Right cardiac atrium (tissue), 5 donors: ENCODE results near the gene PLD6. TPM values are rescaled to one million over a fixed set of nuclear protein-coding genes. Genes with fewer than 3 reads are reported as not detected.

Experiments
- ATAC-seq, 2 donors: fragments of 200-7000 bp; cut with Tn5 transposase; one replicate each; pipeline versions ENCODE4 v1.8.0 to v1.9.1; 2020; ENCODE audit warnings: moderate library complexity in 2 of 2, mild to moderate bottlenecking in 1 of 2
- DNase-seq, 3 donors: peaks; one replicate each; pipeline ENCODE4 v3.0.0-alpha.2; 2020
- H3K27ac ChIP-seq: one replicate; pipeline ENCODE4 v1.5.1; 2013; ENCODE audit warnings: mild to moderate bottlenecking, low read length, control low read depth, moderate library complexity
- H3K27me3 ChIP-seq: one replicate; pipeline ENCODE4 v1.6.1; 2013; ENCODE audit not compliant: control insufficient read depth, insufficient read depth
- H3K4me1 ChIP-seq: one replicate; pipeline ENCODE4 v1.6.1; 2013; ENCODE audit warnings: low read length; ENCODE audit not compliant: control insufficient read depth, insufficient read depth
- H3K4me3 ChIP-seq: one replicate; pipeline ENCODE4 v1.5.1; 2013; ENCODE audit warnings: low read length, control low read depth
- H3K9me3 ChIP-seq: one replicate; pipeline ENCODE4 v1.6.1; 2013; ENCODE audit warnings: low read length; ENCODE audit not compliant: control insufficient read depth
- WGBS: extraction: QIAGEN DNeasy Blood & Tissue Kit; methylation state at CpG from one replicate; pipeline ENCODE4 v1.1.7; 2013; 5-methylcytosine and 5-hydroxymethylcytosine counted together
- intact Hi-C, 4 donors: fragments of 100-400 bp; cut with DNase I; formaldehyde crosslinking; loops; one replicate each; pipeline versions ENCODE4 v1.11.0 to v1.14.0; 2022 to 2023
- polyA plus RNA-seq: library from polyadenylated mRNA; stranded (reverse); fragments of 200-250 nt; gene quantifications from one replicate; pipeline ENCODE4 v1.2.3, GENCODE V29; 2013
- total RNA-seq, 4 donors: library from RNA; stranded (reverse); fragmentation: NEBNext Ultra II Directional; extraction: Animal tissue kit (Norgen Biotek cat#: 25700); gene quantifications; one replicate each; pipeline ENCODE4 v1.2.1, GENCODE V29; 2021
- donor health status: healthy with polysubstance abuse.
- donor health status: DM: no; HTN: yes; CAD: no.
- donor health status: DM: no; HTN: no; CAD: no.
- donor health status: DM: no; HTN: yes; CAD: no; lungs with severe emphysema.
- donor health status: DM: yes; HTN: yes; CAD: no.

PLD6 gene
- total and polyA plus RNA-seq, 5 donors = 2.9 to 5.4 (median 3.8) TPM

DNA sequence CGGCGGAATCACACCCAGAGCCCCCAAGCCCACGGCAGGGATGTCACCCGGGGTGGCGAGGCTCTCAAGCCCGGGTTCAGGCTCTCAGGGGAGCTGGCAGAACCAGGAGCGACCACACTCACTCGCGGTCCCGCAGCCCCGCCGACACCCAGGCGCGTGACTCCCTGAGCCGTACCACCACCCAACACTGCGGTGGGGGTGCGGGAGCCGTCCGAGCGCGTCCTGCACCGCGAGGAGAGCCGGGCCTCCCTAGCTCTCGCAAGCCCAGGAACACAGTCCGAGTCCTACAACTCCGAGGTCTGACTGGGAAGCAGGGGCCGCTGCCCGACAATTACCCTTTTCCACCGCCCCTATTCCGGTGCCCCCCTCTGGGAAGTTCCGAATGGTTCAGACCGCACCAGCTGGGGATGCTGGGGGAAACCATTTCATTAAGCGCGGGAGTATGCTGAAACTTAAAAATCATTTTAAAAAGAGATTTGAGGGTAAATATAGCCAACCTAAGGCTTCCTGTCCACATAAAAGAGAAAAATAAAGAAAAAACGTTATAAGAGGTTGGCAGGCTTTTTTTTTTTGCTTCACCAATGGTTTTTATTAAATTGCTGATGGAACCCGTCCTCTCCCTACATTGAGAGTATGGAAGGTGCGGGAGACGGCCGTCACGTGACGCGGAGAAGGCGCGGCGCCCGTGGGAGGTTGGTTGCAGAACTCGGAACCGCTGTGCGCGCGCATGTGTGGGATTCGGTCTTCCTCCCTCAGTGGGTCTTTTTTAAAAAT is 31.1 kb upstream of the PLD6 start, which contains the start of gene FLCN:
Gene FLCN (minus strand): TSS at position 143 of the 774 bp plus-strand sequence. CDS start 9,031 bp downstream, outside the sequence.
- intact Hi-C loops = no loop called here
- Histone ChIP-seq H3K9me3 (no peaks in the 10 kb centered on the region), H3K4me1 (peaks cover 13% of the 10 kb centered on the region), H3K27ac (peak within 1 kb of the TSS; percentile 95), H3K4me3 (peak within 1 kb of the TSS; percentile 97), H3K27me3 (no peaks in the 10 kb centered on the region)
- DNase-seq (peak; percentile 94 to 99 (median 97)), ATAC-seq (peak; percentile 97)
- under 1% methylated on average over 53 of the region's 53 CpGs for WGBS

DNA sequence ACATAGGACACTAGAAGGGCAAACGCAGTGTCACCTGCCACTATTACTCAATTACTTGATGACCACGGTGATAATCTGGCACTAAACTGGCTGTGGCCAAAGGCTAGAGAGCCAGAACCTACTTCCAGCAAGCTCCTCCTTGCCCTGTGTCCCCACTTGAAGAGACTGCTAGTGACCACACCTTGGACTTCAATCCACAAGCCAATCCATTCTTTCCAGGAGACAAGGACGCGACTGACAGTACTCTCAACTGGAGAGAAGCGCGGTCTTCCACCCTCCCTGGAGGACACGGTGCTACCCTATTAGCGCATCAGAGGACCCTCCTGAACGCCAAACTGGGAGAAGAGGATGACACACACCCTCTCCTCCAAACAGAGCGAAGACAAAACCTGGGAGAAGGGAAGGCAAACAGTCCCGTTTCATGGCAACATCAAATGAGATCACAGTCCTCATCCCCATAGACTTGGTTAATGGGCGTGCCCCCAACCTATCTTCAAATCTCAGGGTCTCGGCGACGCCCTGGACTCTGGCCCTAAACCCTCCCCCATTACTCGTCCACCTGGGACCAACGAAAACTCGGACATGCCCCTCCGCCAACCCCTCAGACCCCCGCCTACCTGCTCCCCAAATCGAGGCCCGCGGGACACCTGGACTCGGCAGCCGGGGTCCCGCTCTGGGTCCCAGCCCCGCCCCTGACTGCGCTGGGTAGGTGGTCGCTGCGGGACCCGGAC is 30.3 kb upstream of the PLD6 start:
- peak in 1 of 3 donors; percentile 32 for DNase-seq
- peaks cover 13% of the 10 kb centered on the region for H3K4me1 ChIP-seq

DNA sequence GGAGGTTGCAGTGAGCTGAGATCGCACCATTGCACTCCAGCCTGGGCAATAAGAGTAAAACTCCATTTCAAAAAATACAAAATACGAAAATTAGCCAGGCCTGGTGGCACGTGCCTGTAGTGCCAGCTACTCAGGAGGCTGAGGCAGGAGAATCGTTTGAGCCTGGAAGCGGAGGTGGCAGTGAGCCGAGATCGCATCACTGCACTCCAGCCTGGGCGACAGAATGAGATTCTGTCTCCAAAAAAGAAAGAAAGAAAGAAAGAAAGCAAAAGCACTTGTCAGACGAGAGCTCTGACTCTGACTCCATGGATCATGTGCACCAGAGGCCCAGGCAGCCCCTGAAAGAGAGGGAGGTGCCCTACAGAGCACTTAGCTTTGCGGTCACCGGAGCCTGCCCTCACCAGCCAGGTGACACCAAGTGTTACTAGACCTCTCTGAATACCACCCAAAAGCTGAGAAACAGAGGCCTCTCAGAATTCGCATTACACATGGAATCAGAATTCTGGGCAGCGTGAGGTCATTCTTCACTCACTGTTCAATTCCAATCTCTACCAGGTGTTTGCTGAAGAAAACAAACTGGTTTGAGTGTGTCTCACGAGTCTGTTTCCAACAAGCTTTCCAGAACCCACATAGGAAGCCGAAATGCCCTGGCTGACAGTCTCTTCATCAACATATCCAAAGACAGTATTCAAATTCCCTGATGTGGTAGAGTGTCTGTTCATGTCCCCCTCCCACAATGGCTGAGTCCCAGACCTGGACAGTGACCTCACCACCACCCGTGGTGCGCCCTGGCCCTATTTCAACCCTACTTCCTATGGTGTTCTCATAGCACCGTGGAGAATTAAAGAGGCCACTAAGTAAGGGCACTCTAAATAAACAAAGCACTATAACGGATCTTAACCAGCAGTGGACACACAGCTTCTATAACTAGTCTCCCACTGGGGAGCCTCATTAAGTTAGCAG is 29.4 kb upstream of the PLD6 start:
- H3K27ac ChIP-seq = peak overlapping the region; percentile 95
- DNase-seq (peak in 1 of 3 donors; percentile 36), ATAC-seq (peak in 1 of 2 donors; percentile 2)
- 48% methylated on average over 19 of the region's 19 CpGs for WGBS
- intact Hi-C loops = no loop called here
- H3K27me3 ChIP-seq = no peaks in the 10 kb centered on the region
- H3K9me3 ChIP-seq = no peaks in the 10 kb centered on the region
- H3K4me3 ChIP-seq = peak overlapping the region; percentile 97
- peaks cover 13% of the 10 kb centered on the region for H3K4me1 ChIP-seq

More for the DNA sequence above, 30.3 kb upstream of the PLD6 start:
- H3K9me3 ChIP-seq = no peaks in the 10 kb centered on the region
- peak; percentile 22 to 34 for ATAC-seq
- H3K27ac ChIP-seq = peak overlapping the region; percentile 95
- intact Hi-C loops = no loop called here
- under 1% methylated on average over 31 of the region's 31 CpGs for WGBS
- peak overlapping the region; percentile 97 for H3K4me3 ChIP-seq
- no peaks in the 10 kb centered on the region for H3K27me3 ChIP-seq

DNA sequence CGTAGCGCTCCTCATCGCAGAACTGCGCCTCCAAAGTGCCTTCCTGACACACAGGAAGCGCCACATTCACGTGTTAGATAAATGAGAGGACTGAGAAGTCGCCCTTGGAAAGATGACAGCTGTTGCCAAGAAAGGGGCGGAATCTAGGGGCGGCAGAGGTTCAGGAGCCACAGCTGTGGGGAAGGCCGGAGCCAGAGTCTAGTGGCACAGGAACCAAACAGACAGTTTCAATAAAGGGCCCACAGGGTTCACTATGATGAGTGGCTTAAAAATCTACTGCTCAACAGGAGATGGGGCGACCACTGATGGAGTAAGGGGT is 26.1 kb upstream of the PLD6 start:
- WGBS = 58% methylated on average over 11 of the region's 11 CpGs
- Histone ChIP-seq H3K27me3 (no peaks in the 10 kb centered on the region), H3K27ac (peak overlapping the region; percentile 35)

DNA sequence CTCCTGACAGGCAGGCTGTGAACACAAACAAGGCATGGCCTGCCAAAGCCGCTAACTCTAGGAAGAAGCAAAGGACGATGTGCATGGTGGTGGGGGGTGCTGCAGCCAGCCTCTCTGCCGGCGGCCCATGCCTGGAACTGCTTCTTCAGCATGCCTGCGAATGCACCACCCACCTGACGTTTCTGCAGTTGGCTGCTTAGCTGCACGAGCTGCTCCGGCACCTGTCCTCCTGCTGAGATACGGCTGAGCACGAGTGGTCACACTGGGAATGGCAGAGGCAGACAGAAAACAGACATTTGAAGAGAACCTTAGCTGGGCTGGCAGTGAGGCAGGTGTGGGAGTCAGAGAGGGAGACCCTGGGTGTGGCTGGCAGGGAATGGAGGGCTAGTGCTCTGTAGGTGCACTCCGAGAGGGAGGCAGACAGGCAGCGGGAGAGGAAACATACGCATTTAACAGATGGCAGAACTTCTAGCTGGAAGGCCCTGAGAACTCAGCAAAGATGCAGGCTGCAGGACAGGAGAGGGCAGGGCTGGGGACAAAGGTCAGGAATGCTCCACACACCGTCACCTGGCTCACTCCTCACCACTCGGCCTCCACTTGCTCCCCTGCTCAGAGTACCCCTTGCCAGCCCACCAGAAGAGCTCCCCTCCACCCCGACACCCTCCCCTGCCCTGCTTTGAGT is 25.6 kb upstream of the PLD6 start:
- H3K9me3 ChIP-seq = no peaks in the 10 kb centered on the region
- peak overlapping the region; percentile 35 for H3K27ac ChIP-seq
- 68% methylated on average over 16 of the region's 16 CpGs for WGBS
- intact Hi-C loops = no loop called here
- H3K27me3 ChIP-seq = no peaks in the 10 kb centered on the region
- ATAC-seq = no peak
- peak in 1 of 3 donors; percentile 55 for DNase-seq
- H3K4me1 ChIP-seq = peaks cover 21% of the 10 kb centered on the region
- H3K4me3 ChIP-seq = no peak overlapping the region

More for the DNA sequence above, 26.1 kb upstream of the PLD6 start:
- H3K4me1 ChIP-seq = peaks cover 21% of the 10 kb centered on the region
- intact Hi-C loops = no loop called here
- H3K9me3 ChIP-seq = no peaks in the 10 kb centered on the region
- peak in 1 of 3 donors; percentile 55 for DNase-seq
- ATAC-seq = no peak
- no peak overlapping the region for H3K4me3 ChIP-seq

DNA sequence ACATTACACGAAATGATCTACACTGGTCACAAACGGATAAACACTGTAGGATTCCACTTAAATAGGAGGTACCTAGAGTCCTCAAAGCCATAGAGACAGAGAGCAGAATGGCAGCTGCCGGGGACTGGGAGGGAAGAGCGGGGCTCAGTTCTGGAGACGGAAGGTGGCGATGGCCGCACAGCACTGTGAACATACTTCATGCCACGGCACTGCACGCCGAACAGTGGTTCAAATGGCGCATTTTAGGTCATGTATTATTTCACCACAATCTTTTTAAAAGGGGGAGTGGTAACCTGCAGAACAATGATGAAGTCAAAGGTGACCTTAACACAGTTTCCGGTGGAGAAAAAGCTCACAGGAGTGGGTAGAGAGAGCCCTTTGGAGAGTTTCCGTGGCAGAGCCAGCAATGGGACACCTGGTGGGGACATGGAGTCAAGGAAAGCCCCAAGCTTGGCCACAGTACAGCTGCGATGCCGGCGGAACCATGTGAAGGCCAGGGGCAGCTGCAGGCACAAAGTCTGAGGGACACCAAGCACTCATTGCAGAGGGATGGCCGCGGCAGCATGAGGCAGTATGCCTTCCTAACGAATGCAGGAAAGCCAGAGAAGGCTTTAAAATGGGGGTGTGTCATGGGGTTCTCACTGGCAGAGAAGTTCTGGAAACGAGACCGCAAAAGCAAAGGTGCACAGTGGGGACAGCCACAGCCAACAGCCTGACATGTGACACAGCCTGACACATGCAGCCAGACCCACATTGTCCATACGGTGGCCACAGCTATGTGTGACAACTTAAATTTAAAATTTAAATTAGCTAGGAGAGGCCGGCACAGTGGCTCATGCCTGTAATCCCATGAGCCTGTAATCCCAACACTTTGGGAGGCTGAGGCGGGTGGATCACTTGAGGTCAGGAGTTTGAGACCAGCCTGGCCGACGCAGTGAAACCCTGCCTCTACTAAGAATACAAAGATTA is 23.6 kb upstream of the PLD6 start:
- Histone ChIP-seq H3K9me3 (no peaks in the 10 kb centered on the region), H3K27me3 (no peaks in the 10 kb centered on the region), H3K4me3 (no peak overlapping the region), H3K4me1 (peaks cover 10% of the 10 kb centered on the region), H3K27ac (no peak overlapping the region)
- DNase-seq (peak in 1 of 3 donors; percentile 8), ATAC-seq (no peak)
- WGBS = 89% methylated on average over 26 of the region's 26 CpGs
- intact Hi-C loops = no loop called here

DNA sequence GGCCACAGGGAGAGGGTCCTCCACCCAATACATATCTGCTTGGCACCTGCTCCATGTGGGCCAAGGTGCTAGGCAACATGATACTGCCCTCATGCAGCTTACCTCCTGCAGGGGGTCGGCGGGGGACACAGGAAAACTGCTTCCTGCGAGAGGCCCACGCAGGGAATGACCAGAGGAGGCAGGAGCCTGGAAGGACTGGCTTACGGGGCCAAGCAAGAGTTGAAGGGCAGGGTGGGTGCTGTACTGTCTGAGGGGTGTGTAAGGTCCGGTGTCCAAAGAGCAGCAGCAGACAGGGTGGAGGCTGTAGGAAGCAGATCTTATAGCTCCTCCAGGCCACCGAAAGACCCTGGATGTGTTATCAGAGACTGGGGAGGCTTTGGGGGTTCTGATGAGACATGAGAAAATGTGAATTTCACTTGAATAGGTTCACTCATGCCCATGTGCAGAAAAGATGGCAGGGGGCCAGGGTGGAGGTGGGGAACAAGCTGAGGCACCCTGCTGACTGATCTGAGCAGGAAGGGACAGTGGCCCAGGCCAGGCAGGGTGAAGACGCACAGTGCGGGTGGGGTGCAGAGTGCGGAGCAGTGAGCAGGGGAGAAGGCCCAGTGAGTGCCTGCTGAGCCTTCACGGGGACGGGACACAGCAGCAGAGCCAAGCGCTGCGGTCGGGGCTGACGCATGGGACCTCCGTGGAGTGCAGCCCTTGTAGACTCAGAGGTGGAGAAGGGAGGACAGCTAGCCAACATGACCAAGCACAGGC is 22.6 kb upstream of the PLD6 start:
- H3K9me3 ChIP-seq = no peaks in the 10 kb centered on the region
- ATAC-seq (peak; percentile 39 to 47), DNase-seq (peak in 1 of 3 donors; percentile 50)
- H3K4me1 ChIP-seq = peaks cover 10% of the 10 kb centered on the region
- no peaks in the 10 kb centered on the region for H3K27me3 ChIP-seq
- WGBS = 85% methylated on average over 17 of the region's 17 CpGs
- no peak overlapping the region for H3K4me3 ChIP-seq
- intact Hi-C loops = no loop called here
- peak overlapping the region; percentile 55 for H3K27ac ChIP-seq

DNA sequence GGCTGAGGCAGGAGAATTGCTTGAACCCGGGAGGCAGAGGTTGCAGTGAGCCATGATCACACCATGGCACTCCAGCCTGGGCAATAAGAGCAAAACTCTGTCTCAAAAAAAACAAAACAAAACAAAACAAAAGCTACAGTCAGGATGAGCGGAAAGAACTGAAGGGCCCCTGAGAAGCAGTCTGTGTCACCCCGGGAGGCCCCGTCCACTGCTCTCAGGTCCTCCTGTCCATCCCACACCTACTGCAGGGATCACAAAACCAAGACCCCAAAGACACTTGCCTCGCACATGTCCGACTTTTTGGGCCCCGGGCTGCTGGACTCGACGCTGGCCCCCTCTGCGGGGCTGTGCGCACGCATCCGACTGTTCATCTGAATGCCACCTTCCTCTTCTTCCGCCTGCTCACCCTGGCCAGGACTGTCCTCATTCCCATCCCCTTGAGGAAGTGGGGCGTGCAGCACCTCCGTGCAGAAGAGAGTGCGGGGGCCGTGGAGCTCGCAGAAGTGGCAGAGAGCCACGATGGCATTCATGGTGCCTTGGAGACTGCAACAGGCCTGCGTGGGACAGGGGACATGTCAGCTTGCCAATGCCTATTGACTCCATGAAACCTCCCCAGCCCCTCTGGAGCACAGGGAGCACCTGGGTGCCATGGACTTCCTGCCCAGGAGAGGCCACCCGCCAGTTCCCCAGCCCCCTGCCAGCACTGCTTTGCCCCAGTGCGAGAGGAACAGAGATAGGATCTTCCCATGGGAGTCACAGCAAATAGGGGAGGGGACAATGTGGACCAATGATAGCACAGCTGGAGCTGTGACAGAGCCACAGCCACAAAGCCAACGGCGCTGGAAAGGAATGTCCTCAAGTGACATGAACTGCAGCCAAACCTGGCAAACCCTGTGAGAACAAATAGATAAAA is 21.7 kb upstream of the PLD6 start:
- intact Hi-C loops = no loop called here

More for the DNA sequence above, 21.7 kb upstream of the PLD6 start:
- H3K4me1 ChIP-seq = peaks cover 10% of the 10 kb centered on the region
- H3K4me3 ChIP-seq = no peak overlapping the region
- no peaks in the 10 kb centered on the region for H3K27me3 ChIP-seq
- no peaks in the 10 kb centered on the region for H3K9me3 ChIP-seq
- WGBS = 75% methylated on average over 25 of the region's 25 CpGs
- peak; percentile 63 to 84 for ATAC-seq
- DNase-seq = peak in 2 of 3 donors; percentile 73 to 78
- H3K27ac ChIP-seq = peak overlapping the region; percentile 55
